ENCODE data around the gene VCL. TPM values are rescaled to one million over a fixed set of nuclear protein-coding genes. Genes with fewer than 3 reads are reported as not detected.
A peak's percentile ranks its signal among the peaks of the same experiment; 100 is the strongest.

VCL gene
- total and polyA plus RNA-seq, 9 of the 15 experiments (the other 6 are each of a cell fraction or from before 2014, with no cell fraction given): 29.8 to 186 (median 76.4) TPM

DNA sequence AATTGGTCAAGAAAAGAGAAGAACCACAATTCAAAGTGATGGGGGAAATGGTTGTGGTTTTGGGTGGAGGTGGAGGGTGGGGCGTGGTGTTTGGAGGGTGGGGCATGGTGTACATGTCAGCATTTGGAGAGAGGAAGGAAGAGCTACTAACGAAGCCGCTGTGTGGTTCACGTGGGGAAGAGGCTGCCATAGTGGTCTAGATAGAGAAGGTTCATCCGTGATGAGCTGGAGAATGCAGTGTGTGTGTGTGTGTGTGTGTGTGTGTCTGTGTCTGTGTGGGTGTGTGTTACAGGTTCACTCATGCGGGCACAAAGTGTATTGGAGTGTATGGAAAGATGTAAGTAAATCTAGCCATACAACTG is 6.1 kb upstream of the VCL start (continued):
- TF ChIP-seq, protein P1, sequence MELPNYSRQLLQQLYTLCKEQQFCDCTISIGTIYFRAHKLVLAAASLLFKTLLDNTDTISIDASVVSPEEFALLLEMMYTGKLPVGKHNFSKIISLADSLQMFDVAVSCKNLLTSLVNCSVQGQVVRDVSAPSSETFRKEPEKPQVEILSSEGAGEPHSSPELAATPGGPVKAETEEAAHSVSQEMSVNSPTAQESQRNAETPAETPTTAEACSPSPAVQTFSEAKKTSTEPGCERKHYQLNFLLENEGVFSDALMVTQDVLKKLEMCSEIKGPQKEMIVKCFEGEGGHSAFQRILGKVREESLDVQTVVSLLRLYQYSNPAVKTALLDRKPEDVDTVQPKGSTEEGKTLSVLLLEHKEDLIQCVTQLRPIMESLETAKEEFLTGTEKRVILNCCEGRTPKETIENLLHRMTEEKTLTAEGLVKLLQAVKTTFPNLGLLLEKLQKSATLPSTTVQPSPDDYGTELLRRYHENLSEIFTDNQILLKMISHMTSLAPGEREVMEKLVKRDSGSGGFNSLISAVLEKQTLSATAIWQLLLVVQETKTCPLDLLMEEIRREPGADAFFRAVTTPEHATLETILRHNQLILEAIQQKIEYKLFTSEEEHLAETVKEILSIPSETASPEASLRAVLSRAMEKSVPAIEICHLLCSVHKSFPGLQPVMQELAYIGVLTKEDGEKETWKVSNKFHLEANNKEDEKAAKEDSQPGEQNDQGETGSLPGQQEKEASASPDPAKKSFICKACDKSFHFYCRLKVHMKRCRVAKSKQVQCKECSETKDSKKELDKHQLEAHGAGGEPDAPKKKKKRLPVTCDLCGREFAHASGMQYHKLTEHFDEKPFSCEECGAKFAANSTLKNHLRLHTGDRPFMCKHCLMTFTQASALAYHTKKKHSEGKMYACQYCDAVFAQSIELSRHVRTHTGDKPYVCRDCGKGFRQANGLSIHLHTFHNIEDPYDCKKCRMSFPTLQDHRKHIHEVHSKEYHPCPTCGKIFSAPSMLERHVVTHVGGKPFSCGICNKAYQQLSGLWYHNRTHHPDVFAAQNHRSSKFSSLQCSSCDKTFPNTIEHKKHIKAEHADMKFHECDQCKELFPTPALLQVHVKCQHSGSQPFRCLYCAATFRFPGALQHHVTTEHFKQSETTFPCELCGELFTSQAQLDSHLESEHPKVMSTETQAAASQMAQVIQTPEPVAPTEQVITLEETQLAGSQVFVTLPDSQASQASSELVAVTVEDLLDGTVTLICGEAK (IDR thresholded peaks at IDR 0.05): peak; percentile 57; the same call in 1 of the 2 replicates
- TF ChIP-seq, protein P1 (CRISPR knock-in tag; IDR thresholded peaks at IDR 0.05): no peak
- TF ChIP-seq, protein P2, sequence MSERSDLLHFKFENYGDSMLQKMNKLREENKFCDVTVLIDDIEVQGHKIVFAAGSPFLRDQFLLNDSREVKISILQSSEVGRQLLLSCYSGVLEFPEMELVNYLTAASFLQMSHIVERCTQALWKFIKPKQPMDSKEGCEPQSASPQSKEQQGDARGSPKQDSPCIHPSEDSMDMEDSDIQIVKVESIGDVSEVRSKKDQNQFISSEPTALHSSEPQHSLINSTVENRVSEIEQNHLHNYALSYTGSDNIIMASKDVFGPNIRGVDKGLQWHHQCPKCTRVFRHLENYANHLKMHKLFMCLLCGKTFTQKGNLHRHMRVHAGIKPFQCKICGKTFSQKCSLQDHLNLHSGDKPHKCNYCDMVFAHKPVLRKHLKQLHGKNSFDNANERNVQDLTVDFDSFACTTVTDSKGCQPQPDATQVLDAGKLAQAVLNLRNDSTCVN (CRISPR knock-in tag; IDR thresholded peaks at IDR 0.05): peak; percentile 92
- TF ChIP-seq, protein P3, sequence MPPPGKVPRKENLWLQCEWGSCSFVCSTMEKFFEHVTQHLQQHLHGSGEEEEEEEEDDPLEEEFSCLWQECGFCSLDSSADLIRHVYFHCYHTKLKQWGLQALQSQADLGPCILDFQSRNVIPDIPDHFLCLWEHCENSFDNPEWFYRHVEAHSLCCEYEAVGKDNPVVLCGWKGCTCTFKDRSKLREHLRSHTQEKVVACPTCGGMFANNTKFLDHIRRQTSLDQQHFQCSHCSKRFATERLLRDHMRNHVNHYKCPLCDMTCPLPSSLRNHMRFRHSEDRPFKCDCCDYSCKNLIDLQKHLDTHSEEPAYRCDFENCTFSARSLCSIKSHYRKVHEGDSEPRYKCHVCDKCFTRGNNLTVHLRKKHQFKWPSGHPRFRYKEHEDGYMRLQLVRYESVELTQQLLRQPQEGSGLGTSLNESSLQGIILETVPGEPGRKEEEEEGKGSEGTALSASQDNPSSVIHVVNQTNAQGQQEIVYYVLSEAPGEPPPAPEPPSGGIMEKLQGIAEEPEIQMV (tag; conservative IDR thresholded peaks at IDR 0.05; ENCODE audit: low read depth): peak; percentile 44; the same call in 1 of the 2 replicates
- TF ChIP-seq CBX3 (IDR thresholded peaks at IDR 0.05; ENCODE audit: borderline replicate concordance in 1 of 2, low read length in 2 of 2) (peak in 1 of 2 experiments; percentile 66; a peak in 1 of 3 replicates), POLR2H (tag; IDR thresholded peaks at IDR 0.05; ENCODE audit: low read depth) (peak; percentile 54; the same call in 1 of the 2 replicates), CHCHD3 (CRISPR knock-in tag; IDR thresholded peaks at IDR 0.05) (no peak), MEF2D (tag; conservative IDR thresholded peaks at IDR 0.05; ENCODE audit: low read depth) (no peak), RFX1 (IDR thresholded peaks at IDR 0.05) (no peak)
- TF ChIP-seq, protein P4, sequence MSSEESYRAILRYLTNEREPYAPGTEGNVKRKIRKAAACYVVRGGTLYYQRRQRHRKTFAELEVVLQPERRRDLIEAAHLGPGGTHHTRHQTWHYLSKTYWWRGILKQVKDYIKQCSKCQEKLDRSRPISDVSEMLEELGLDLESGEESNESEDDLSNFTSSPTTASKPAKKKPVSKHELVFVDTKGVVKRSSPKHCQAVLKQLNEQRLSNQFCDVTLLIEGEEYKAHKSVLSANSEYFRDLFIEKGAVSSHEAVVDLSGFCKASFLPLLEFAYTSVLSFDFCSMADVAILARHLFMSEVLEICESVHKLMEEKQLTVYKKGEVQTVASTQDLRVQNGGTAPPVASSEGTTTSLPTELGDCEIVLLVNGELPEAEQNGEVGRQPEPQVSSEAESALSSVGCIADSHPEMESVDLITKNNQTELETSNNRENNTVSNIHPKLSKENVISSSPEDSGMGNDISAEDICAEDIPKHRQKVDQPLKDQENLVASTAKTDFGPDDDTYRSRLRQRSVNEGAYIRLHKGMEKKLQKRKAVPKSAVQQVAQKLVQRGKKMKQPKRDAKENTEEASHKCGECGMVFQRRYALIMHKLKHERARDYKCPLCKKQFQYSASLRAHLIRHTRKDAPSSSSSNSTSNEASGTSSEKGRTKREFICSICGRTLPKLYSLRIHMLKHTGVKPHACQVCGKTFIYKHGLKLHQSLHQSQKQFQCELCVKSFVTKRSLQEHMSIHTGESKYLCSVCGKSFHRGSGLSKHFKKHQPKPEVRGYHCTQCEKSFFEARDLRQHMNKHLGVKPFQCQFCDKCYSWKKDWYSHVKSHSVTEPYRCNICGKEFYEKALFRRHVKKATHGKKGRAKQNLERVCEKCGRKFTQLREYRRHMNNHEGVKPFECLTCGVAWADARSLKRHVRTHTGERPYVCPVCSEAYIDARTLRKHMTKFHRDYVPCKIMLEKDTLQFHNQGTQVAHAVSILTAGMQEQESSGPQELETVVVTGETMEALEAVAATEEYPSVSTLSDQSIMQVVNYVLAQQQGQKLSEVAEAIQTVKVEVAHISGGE (CRISPR knock-in tag; IDR thresholded peaks at IDR 0.05): peak in 1 of 3 experiments; percentile 43; a peak in 1 of 6 replicates

Data from K562 (cell line).